Measurements from ENCODE around the gene DNAH10. TPM values are rescaled to one million over a fixed set of nuclear protein-coding genes. Genes with fewer than 3 reads are reported as not detected.

DNAH10 gene
- total and polyA plus RNA-seq, 2 of the 4 experiments (the other 2 are of a cell fraction) = 0.18 to 0.22 TPM

GRCh38 chr12:123747309-123747708 lies 14.8 kb upstream of the DNAH10 start:
- H4K20me1 ChIP-seq (ENCODE audit: insufficient read depth, low read length) = no peaks in the 10 kb centered on the region; the same call in 1 of the 2 replicates
- H3K27ac ChIP-seq (ENCODE audit: insufficient read depth, low read length) = no peak overlapping the region
- no TSS peak for BruUV-seq (replicated peaks)
- no peak overlapping the region for H3K56ac ChIP-seq (ENCODE audit: extremely low read depth, insufficient read depth, low read length)
- intact Hi-C loops (cut with micrococcal nuclease) = no loop called here
- dilution Hi-C loops (cut with HindIII; ENCODE audit: low sequenced_read_pairs, unreplicated experiment) = no loop called here
- no peak overlapping the region for H2AK5ac ChIP-seq (ENCODE audit: low read depth, low read length)
- H4K8ac ChIP-seq (ENCODE audit: low read depth in 2 of 2, low read length in 2 of 2) = no peak overlapping the region
- no peak for TF ChIP-seq RAD21 (IDR thresholded peaks at IDR 0.05; ENCODE audit: low read length)
- no peak for TF ChIP-seq MAFK (IDR thresholded peaks at IDR 0.05; ENCODE audit: low read depth, low read length)
- no peak for TF ChIP-seq USF2 (IDR thresholded peaks at IDR 0.05; ENCODE audit: low read depth, low read length)
- TF ChIP-seq POLR2A (IDR thresholded peaks at IDR 0.05; ENCODE audit: low read depth, low read length) = no peak
- no peak for TF ChIP-seq BHLHE40 (IDR thresholded peaks at IDR 0.05; ENCODE audit: low read depth, low read length)
- no peak for TF ChIP-seq RFX5 (IDR thresholded peaks at IDR 0.05; ENCODE audit: low read depth, low read length)
- TF ChIP-seq FOS (IDR thresholded peaks at IDR 0.05; ENCODE audit: low read depth, low read length) = no peak
- no peak for TF ChIP-seq CHD1 (IDR thresholded peaks at IDR 0.05; ENCODE audit: low read depth, low read length)
- TF ChIP-seq CEBPB (IDR thresholded peaks at IDR 0.05; ENCODE audit: low read depth, low read length) = no peak
- TF ChIP-seq CTCF (conservative IDR thresholded peaks at IDR 0.05; ENCODE audit: low read depth, low read length) = no peak
- TF ChIP-seq MXI1 (IDR thresholded peaks at IDR 0.05; ENCODE audit: borderline replicate concordance, low read depth, low read length) = no peak
- H2AFZ ChIP-seq (replicated peaks; ENCODE audit: low read length, poor library complexity) = no peak overlapping the region
- H2AK9ac ChIP-seq (replicated peaks; ENCODE audit: low read depth, low read length, poor library complexity) = no peak overlapping the region
- no peak for DNase-seq
- H3K9me3 ChIP-seq (ENCODE audit: control insufficient read depth, insufficient read depth, low read length) = no peaks in the 10 kb centered on the region
- no peak overlapping the region for H4K91ac ChIP-seq (ENCODE audit: insufficient read depth, low read depth, low read length)
- H3K23ac ChIP-seq (ENCODE audit: low read depth, low read length) = no peak overlapping the region
- ChIA-PET POLR2A (ENCODE audit: unreplicated experiment) (no interaction called here), CTCF (no interaction called here)
- H4K5ac ChIP-seq (ENCODE audit: low read depth, low read length) = no peak overlapping the region
- H2BK120ac ChIP-seq (ENCODE audit: low read depth, low read length) = no peak overlapping the region
- H3K14ac ChIP-seq (replicated peaks; ENCODE audit: low read depth, low read length) = no peak overlapping the region
- peaks cover 3% of the 10 kb centered on the region; the same call in 1 of the 2 replicates for H3K9me1 ChIP-seq (ENCODE audit: insufficient read depth, low read length)
- no peak for ATAC-seq (ENCODE audit: low read depth)
- 0 out of 2 replicates have a peak, but pooled peaks cover 1% of the 10 kb centered on the region for H3K4me1 ChIP-seq (ENCODE audit: control insufficient read depth, insufficient read depth, low read length)
- no peak overlapping the region for H3K9ac ChIP-seq (ENCODE audit: low read depth, low read length)
- in situ Hi-C loops (cut with MboI; ENCODE audit: low sequenced_read_pairs) = no loop called here
- no CpG with 5 or more reads among the region's 5 CpGs for WGBS, 2 experiments (ENCODE audit: extremely low coverage in 2 of 2, insufficient read length in 1 of 2)
- H3K4me3 ChIP-seq (ENCODE audit: insufficient read depth, low read depth, low read length) = no peak overlapping the region
- H3K79me1 ChIP-seq (ENCODE audit: low read depth in 1 of 2, low read length in 2 of 2) = peaks cover 0 to 3% of the 10 kb centered on the region in 2 experiments; a peak in 1 of 4 replicates
- H3K36me3 ChIP-seq (ENCODE audit: control insufficient read depth, insufficient read depth, low read length) = peaks cover 38% of the 10 kb centered on the region
- no peak overlapping the region for H2BK15ac ChIP-seq (ENCODE audit: low read depth, low read length)
- H3K18ac ChIP-seq (ENCODE audit: low read depth, low read length) = no peak overlapping the region
- H2BK5ac ChIP-seq (ENCODE audit: low read depth, low read length, poor library complexity, severe bottlenecking) = no peak overlapping the region
- no peak overlapping the region for H3K4me2 ChIP-seq (ENCODE audit: low read depth, low read length)
- no peak overlapping the region for H2BK20ac ChIP-seq (ENCODE audit: low read depth, low read length)
- H3K27me3 ChIP-seq (ENCODE audit: control insufficient read depth, insufficient read depth, low read length) = no peaks in the 10 kb centered on the region
- no peak overlapping the region for H3K4ac ChIP-seq (ENCODE audit: low read depth, low read length)
